GM18505 (cell line): Measurements from ENCODE around the gene INTS2.
"Not testable (repeated sequence)": the region's sequence is repeated elsewhere in the genome, so short reads cannot be mapped to it uniquely, and the experiment has no call there.

ENCODE experiments used
- ATAC-seq: cut with Tn5 transposase; IDR thresholded peaks from one replicate; pipeline ENCODE4 v1.9.1; 2021; ENCODE audit not compliant: unreplicated experiment
- POLR2A ChIP-seq: IDR thresholded peaks from 4 replicates; pipeline ENCODE4 v1.6.1; 2011; ENCODE audit warnings: borderline replicate concordance; ENCODE audit not compliant: insufficient read depth, insufficient read length; ENCODE audit errors: extremely low read depth

Gene INTS2, protein sequence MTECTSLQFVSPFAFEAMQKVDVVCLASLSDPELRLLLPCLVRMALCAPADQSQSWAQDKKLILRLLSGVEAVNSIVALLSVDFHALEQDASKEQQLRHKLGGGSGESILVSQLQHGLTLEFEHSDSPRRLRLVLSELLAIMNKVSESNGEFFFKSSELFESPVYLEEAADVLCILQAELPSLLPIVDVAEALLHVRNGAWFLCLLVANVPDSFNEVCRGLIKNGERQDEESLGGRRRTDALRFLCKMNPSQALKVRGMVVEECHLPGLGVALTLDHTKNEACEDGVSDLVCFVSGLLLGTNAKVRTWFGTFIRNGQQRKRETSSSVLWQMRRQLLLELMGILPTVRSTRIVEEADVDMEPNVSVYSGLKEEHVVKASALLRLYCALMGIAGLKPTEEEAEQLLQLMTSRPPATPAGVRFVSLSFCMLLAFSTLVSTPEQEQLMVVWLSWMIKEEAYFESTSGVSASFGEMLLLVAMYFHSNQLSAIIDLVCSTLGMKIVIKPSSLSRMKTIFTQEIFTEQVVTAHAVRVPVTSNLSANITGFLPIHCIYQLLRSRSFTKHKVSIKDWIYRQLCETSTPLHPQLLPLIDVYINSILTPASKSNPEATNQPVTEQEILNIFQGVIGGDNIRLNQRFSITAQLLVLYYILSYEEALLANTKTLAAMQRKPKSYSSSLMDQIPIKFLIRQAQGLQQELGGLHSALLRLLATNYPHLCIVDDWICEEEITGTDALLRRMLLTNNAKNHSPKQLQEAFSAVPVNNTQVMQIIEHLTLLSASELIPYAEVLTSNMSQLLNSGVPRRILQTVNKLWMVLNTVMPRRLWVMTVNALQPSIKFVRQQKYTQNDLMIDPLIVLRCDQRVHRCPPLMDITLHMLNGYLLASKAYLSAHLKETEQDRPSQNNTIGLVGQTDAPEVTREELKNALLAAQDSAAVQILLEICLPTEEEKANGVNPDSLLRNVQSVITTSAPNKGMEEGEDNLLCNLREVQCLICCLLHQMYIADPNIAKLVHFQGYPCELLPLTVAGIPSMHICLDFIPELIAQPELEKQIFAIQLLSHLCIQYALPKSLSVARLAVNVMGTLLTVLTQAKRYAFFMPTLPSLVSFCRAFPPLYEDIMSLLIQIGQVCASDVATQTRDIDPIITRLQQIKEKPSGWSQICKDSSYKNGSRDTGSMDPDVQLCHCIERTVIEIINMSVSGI

DNA sequence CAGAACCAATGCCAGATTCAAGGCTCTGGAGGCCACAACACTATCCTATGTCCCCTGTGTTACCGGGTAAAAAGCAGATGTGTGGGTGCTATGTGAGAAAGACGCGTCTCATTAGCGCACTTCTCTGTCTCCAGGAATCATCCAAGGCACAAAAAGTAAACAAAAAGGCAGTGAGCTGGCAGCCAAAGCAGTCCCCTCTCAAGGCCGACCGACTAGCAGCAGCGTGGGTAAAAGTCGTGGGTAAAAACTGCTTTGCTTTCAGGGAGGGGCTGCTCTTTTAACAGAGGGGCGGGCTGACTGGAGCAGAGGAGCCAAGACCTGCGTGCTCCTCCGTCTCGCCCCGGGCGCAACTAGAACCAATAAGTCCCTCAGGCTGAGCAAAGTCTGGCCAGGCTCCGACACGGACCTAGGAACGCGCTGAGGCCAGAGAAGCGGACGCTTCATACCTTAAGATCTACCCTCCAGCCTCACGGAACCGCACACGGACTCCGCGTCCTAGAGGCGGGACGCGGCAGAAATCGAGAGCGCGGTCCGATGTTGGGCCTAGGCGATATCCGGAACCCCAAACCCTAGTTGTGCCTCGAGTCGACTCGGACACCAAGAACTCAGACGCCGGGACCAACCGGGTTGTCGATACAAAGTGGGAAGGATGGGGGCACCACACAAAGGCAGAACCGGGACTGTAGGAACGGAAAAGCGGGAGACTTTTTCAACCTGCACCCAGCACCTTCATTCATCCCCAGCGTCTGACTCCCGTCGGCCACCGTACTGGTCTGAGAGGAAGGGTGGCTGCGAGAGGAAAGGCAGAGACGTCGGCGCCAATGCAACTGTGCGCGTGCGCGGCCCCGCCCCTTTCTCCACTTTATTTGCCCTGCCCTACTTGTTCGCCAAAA is at the start of gene INTS2:
Gene INTS2 (minus strand): TSS at position 775 of the 893 bp plus-strand sequence. CDS start 1,338 bp downstream, outside the sequence.
- peak; percentile 96 for TF ChIP-seq POLR2A
- peak; percentile 71 for ATAC-seq

DNA sequence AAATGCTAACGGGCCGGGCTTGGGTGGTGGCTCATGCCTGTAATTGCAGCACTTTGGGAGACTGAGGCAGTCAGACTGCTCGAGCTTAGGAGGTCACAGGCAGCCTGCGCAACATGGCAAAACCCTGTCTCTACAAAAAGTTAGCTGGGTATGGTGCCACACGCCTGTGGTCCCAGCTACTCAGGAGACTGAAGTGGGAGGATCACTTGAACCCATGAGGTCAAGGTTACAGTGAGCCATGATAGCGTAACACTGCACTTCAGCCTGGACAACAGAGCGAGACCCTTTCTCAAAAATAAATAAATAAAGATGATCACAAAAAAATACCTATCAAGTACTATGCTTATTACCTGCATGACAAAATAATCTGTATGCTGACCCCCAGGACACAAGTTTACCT is 46.3 kb upstream of the INTS2 start:
- no peak for ATAC-seq
- no peak for TF ChIP-seq POLR2A

DNA sequence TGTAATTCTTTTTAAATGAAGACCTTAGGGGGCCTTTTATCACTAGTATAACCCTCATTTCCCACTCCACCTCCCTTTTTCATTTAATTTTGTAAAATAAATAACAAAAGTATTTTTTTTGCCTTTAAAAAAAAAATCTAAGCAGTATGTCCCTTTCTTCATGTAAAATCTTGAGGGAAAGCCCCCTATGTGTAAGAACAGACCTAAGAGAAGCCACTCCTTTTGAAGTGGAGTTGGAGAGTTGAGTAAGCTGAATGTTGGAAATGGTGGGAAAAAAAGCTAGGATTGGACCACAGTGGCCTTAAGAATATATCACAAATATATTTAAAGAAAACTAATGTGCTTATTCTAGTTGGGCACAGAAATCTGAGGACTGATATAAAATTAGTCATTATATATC is 44.5 kb upstream of the INTS2 start:
- TF ChIP-seq POLR2A, result no peak
- ATAC-seq, result no peak

DNA sequence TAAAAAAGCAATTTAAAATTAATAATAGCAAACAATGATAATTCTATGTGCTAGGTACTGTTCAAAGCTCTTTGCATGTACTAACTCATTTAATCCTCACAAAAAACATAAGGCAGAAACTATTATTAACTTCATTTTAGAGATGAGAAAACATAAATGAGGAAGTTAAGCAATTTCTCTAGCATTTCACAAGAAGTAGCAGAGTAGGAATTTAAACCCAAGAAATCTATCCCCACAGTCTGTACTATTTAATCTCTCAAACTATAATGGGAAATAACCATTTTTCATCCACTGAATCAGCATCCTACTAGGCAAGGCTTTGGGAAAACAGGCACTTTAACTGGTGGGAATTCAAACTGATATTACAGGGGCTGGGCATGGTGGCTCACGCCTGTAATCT is 42.2 kb upstream of the INTS2 start:
- no peak for TF ChIP-seq POLR2A

DNA sequence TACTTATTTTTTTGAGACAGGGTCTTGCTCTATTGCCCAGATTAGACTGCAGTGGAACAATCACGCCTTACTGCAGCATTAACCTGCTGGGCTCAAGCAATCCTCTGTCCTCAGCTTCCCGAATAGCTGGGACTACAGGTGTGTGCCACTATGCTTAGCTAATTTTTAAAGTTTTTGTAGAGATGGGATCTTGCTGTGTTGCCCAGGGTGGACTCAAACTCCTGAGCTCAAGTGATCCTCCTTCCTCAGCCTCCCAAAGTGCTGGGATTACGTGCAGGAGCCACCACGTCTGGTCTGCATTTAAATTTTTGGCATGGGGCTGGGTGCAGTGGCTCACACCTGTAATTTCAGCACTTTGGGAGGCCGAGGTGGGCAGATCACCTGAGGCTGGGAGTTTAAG is 41.0 kb upstream of the INTS2 start:
- no peak for ATAC-seq
- no peak for TF ChIP-seq POLR2A

More for the DNA sequence above, 42.2 kb upstream of the INTS2 start:
- no peak for ATAC-seq

DNA sequence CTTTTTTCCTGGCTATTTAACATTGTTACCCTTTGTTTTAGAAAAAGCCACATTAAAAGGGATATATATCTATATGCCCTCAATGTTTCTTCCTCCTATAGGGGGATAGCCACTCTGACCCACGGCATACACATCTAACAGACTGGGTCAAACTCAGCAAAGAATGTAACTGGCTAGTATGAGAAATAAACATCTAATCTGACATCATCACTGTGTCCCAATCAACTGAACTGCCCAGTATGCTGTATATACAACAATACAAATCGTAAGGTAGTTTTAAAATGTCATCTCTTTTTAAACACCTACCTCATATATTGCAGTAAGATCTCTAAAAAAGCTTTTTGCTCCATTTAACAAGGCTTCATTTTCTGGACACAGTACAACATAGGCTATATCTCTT is 39.9 kb upstream of the INTS2 start:
- no peak for TF ChIP-seq POLR2A
- no peak for ATAC-seq

DNA sequence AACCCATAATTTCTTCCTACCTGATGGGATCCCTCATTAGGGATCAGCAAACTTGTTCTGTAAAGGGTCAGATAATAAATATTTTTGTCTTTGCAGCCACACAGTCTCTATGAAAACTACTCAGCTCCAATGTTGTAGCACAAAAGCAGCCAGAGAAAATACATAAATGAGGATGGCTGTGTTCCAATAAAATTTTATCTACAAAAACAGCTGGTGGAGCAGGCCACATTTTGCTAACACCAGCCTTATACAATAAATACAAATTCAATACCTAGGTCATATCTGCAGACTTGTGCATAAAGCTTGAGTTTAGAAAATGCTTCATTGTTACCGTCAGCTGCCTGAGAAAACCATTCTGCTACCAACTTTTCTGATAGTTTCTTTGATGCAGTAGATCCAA is 38.4 kb upstream of the INTS2 start:
- no peak for TF ChIP-seq POLR2A
- no peak for ATAC-seq

DNA sequence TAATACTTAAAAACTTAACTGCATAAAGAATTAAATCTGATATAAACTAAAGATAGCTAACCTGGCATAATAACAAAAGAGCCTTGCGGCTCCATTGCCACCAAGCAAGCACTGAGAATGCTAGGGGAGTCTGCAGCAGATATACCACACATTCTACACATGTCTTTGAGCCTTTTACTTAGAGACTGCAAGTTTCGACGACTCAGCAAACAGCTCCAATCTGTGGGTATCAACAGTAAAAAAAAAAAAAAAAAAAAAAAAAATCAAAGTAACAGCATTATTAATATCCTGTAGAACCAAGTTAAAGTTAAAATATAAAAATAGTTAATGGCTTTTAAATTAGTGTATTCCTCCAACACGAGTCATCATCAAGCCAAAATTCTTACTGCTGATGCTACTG is 27.8 kb upstream of the INTS2 start:
- no peak for TF ChIP-seq POLR2A
- no peak for ATAC-seq

DNA sequence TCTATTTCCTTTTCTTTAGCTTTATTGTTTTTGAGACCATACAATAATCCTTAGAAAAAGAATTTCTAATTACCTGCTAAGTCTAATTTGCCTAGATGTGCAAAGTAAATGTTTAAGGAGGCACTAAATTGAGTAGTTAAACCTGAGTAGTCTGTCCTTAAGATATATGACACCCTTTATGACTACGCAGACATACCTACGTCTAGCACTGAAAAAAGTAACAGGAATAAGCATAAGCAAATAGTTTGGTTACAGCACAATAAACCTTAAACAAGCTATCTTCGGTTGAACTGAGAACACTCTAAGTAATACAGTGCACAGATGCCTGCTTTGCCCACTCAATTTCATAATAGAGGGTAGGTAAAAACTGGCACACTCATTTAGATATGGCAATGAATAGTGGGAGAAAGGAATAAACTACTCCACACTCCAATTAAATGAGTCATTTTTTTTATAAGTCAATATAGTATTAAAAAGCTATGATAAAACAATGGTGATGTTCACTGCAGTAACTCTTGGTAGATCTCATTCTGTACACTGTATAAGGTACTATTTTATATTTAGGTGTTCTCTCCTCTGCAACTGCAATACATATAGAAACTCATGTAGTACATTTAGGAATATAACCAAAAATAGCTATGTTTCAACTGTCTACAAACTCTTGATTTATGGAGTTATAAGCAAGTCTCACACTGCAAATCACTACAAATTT is 19.7 kb upstream of the INTS2 start:
- no peak for ATAC-seq
- TF ChIP-seq POLR2A, result no peak

DNA sequence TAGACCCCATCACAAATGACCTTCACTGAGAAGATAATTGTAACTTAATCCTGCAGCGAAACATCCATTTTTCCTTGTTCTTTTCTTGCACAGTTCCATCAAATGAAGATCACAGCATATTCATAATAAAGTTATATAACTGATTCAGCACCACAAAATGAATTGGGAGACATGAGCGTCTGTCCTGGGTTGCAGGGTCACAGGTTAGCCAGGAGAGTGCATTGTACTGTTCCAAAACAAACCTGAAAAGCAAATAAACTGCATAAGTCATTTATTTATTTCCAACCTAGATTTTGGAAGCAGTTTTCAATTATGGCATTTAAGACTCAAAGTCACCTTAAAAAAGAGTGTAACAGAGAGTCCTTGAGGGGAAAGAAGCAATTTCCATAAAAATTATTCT is 18.6 kb upstream of the INTS2 start:
- no peak for TF ChIP-seq POLR2A
- no peak for ATAC-seq

DNA sequence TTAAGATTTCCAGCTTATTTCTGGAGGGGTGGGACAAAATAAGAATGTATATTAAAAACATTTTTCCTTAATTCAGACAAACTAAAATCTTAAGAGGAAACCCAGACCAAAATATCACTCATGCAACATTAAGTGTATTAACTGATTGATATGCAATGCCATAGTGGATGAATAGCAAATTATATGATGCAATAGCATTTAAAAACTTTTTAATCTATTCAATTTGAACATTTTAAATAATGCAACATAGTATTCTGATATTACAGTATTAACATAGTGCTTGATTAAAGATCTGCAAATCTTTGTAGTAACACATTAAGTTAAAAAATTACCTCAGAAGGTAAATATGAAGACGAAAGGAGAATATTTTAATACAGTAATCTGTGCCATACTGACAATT is 15.3 kb upstream of the INTS2 start:
- ATAC-seq, result no peak
- no peak for TF ChIP-seq POLR2A

DNA sequence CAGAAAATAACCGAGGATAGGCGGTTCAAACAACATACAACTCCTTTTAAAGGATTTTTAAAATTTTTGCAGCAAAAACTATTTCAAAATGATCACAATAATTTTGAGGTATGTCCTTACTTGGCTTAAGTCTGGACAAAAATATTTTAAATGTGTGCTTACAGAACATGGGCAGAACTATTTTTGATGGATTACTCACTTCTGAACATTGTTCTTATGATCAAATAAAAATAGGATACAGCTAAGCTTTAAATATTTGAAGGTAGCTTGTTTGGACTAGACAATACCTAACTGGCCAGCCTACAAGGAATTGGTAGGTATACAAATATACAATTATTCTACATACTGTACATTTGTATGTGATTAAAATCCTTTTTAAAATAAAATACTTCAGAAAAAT is 14.3 kb upstream of the INTS2 start:
- ATAC-seq, result no peak
- TF ChIP-seq POLR2A, result no peak

DNA sequence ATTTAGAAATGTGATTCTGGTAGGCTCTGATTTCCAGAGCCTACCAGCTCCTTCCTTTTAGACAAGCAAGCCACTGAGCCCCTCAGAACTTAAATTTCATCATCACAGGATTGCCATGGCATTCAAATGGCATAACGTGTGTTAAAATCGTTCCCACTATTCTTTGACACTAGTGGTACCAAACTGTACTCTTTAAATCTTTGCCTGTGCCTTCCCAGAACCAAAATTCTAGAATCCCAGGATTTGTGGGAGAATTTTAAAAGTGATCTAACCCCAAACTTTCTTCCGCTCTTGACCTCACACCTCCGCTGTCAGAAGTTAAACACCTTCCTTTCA is 287 bp upstream of the INTS2 start:
- TF ChIP-seq POLR2A, result no peak
- no peak for ATAC-seq

DNA sequence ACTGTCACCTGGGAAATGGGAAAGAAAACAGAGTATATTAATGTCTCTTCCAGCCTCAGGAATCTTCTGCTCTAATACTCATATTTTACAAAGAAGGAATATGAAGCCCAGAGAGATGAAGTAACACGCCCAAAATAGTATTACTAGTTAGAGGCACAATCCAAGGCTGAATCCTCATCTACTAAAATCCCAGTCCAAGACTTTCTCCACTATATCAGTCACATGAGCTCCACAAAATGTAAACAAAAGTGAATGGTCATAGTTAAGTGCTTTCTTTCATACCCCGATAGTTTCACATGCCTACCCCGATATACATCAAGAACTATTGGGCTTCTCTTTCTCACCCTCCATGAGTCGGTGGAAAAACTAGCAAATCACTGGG is 965 bp downstream of the INTS2 start:
- no peak for TF ChIP-seq POLR2A
- no peak for ATAC-seq

DNA sequence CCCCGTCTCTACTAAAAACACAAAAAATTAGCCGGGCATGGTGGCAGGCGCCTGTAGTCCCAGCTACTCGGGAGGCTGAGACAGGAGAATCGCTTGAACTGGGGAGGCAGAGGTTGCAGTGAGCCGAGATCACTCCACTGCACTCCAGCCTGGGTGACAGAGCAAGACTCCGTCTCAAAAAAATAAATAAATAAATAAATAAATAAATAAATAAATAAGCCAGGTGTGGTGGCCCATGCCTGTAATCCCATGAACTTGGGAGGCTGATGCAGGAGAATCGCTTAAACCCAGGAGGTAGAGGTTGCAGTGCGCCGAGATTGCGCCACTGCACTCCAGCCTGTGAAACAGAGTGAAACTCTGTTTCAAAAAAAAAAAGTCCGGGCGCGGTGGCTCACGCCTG is 12.6 kb downstream of the INTS2 start:
- not testable (repeated sequence) for ATAC-seq
